SK-N-SH (cell line): ENCODE data around the gene GSG1L. TPM values are rescaled to one million over a fixed set of nuclear protein-coding genes. Genes with fewer than 3 reads are reported as not detected.

Source experiments
- CTCF ChIA-PET: fragments of 300-600, 350-600 bp; formaldehyde crosslinking; extraction: SDS; loops from one replicate; lab custom pipeline; 2021; lab: Yijun Ruan, JAX
- POLR2A ChIA-PET: fragments of 350-600 bp; sonication (Branson Sonifier 250); formaldehyde crosslinking; extraction: SDS; loops from one replicate; lab custom pipeline; 2020; ENCODE audit warnings: antibody characterized with exemption, inconsistent platforms; lab: Yijun Ruan, JAX
- DNase-seq: peaks from one replicate; pipeline ENCODE4 v3.0.0; 2012
- H2AFZ ChIP-seq: fragments of 200-600 bp; sonication (generic); 2 replicates; pipeline ENCODE4 v1.8.1; 2016; ENCODE audit warnings: antibody characterized with exemption, mild to moderate bottlenecking, low read depth
- H3F3A ChIP-seq: fragments of 200-600 bp; sonication (generic); replicated peaks from 2 replicates; pipeline ENCODE3; 2016; ENCODE audit warnings: antibody characterized with exemption, mild to moderate bottlenecking; ENCODE audit not compliant: insufficient read depth
- H3K27ac ChIP-seq, 2 experiments: fragments of 200-500 bp in 1 of 2; fragments of 200-600 bp in 1 of 2; sonication (Bioruptor generic) in 1 of 2; sonication (generic), shearing (Covaris generic) in 1 of 2; 2 replicates each; pipeline versions ENCODE4 v1.5.1 to v1.6.1; 2014 to 2016; ENCODE audit warnings: low read depth in 2 of 2, inconsistent platforms in 1 of 2, low read length in 1 of 2, mild to moderate bottlenecking in 1 of 2, mixed read lengths in 1 of 2
- H3K27me3 ChIP-seq: fragments of 200-600 bp; sonication (generic), shearing (Covaris generic); 2 replicates; pipeline ENCODE4 v1.6.1; 2016; ENCODE audit warnings: mixed run types; ENCODE audit not compliant: insufficient read depth
- H3K36me3 ChIP-seq, 2 experiments: fragments of 200-500 bp in 1 of 2; fragments of 200-600 bp in 1 of 2; sonication (Bioruptor generic) in 1 of 2; sonication (generic) in 1 of 2; replicated peaks in 1 of 2; 2 replicates each; pipeline versions ENCODE3 to v1.5.1; 2014 to 2016; ENCODE audit warnings: low read length in 1 of 2, mild to moderate bottlenecking in 1 of 2; ENCODE audit not compliant: insufficient read depth in 2 of 2, control insufficient read depth in 1 of 2
- H3K4me1 ChIP-seq, 2 experiments: fragments of 200-500 bp in 1 of 2; fragments of 200-600 bp in 1 of 2; sonication (Bioruptor generic) in 1 of 2; sonication (generic), shearing (Covaris generic) in 1 of 2; 2 replicates each; pipeline versions ENCODE4 v1.5.1 to v1.6.1; 2014 to 2016; ENCODE audit warnings: low read depth in 1 of 2, low read length in 1 of 2, mixed run types in 1 of 2; ENCODE audit not compliant: insufficient read depth in 2 of 2, control insufficient read depth in 1 of 2
- H3K4me2 ChIP-seq: fragments of 200-600 bp; sonication (generic), shearing (Covaris generic); 2 replicates; pipeline ENCODE4 v1.6.1; 2017; ENCODE audit warnings: mixed run types
- H3K4me3 ChIP-seq, 2 experiments: fragments of 200-500 bp in 1 of 2; fragments of 200-600 bp in 1 of 2; sonication (Bioruptor generic) in 1 of 2; sonication (generic), shearing (Covaris generic) in 1 of 2; 2 replicates each; pipeline versions ENCODE4 v1.5.1 to v1.8.1; 2014 to 2016; ENCODE audit warnings: low read depth in 2 of 2, inconsistent platforms in 1 of 2, low read length in 1 of 2, mild to moderate bottlenecking in 1 of 2, mixed read lengths in 1 of 2, moderate library complexity in 1 of 2
- H3K79me2 ChIP-seq: fragments of 200-600 bp; sonication (generic); 2 replicates; pipeline ENCODE4 v1.8.1; 2017; ENCODE audit warnings: mild to moderate bottlenecking; ENCODE audit not compliant: insufficient read depth
- H3K9ac ChIP-seq: fragments of 200-600 bp; sonication (generic); 2 replicates; pipeline ENCODE4 v1.6.1; 2017; ENCODE audit warnings: mixed run types
- H3K9me2 ChIP-seq: fragments of 200-600 bp; sonication (generic); 2 replicates; pipeline ENCODE4 v1.6.1; 2017; ENCODE audit warnings: mixed run types
- H3K9me3 ChIP-seq: fragments of 200-600 bp; sonication (generic); 2 replicates; pipeline ENCODE4 v1.6.1; 2017; ENCODE audit warnings: mixed run types, mild to moderate bottlenecking, moderate library complexity
- H4K20me1 ChIP-seq: fragments of 200-600 bp; sonication (generic); 2 replicates; pipeline ENCODE4 v1.6.1; 2017; ENCODE audit warnings: mild to moderate bottlenecking, mixed run types; ENCODE audit not compliant: insufficient read depth
- CHD2 ChIP-seq: fragments of 150-350 bp; IDR thresholded peaks from 2 replicates; pipeline ENCODE4 v1.6.1; 2018; ENCODE audit warnings: low read length; ENCODE audit not compliant: partially characterized antibody
- CTCF ChIP-seq: fragments of 200-600 bp; sonication (generic); IDR thresholded peaks from 2 replicates; pipeline ENCODE4 v1.6.1; 2017; ENCODE audit warnings: antibody characterized with exemption, mild to moderate bottlenecking, moderate library complexity
- ELF1 ChIP-seq: IDR thresholded peaks from 2 replicates; pipeline ENCODE4 v1.4.0; 2012
- EZH2phosphoT487 ChIP-seq: fragments of 200-600 bp; sonication (generic); IDR thresholded peaks from 2 replicates; pipeline ENCODE4 v1.6.1; 2017; ENCODE audit warnings: low read depth, mixed run types, mild to moderate bottlenecking, antibody characterized with exemption, moderate library complexity, borderline replicate concordance
- GABPA ChIP-seq: IDR thresholded peaks from 2 replicates; pipeline ENCODE4 v1.4.0; 2012; ENCODE audit warnings: low read depth, mild to moderate bottlenecking
- IRF3 ChIP-seq: fragments of 150-350 bp; IDR thresholded peaks from 2 replicates; pipeline ENCODE4 v1.6.1; 2016; ENCODE audit warnings: mild to moderate bottlenecking, low read depth, low read length
- MAX ChIP-seq: IDR thresholded peaks from 2 replicates; pipeline ENCODE4 v1.4.0; 2012; ENCODE audit warnings: low read depth
- MXI1 ChIP-seq: IDR thresholded peaks from 2 replicates; pipeline ENCODE4 v1.6.1; 2012; ENCODE audit warnings: mild to moderate bottlenecking, low read depth, low read length, improper control_type of control experiment
- NFIC ChIP-seq: IDR thresholded peaks from 2 replicates; pipeline ENCODE4 v1.4.0; 2012; ENCODE audit warnings: borderline replicate concordance
- RCOR1 ChIP-seq: fragments of 150-350 bp; IDR thresholded peaks from 2 replicates; pipeline ENCODE4 v1.6.1; 2017; ENCODE audit warnings: antibody characterized with exemption, low read length
- REST ChIP-seq: IDR thresholded peaks from 2 replicates; pipeline ENCODE4 v1.6.1; 2012; ENCODE audit warnings: mild to moderate bottlenecking, low read depth, low read length, moderate library complexity
- RXRA ChIP-seq: IDR thresholded peaks from 2 replicates; pipeline ENCODE4 v1.4.0; 2012; ENCODE audit warnings: low read depth, mild to moderate bottlenecking, borderline replicate concordance
- SIN3A ChIP-seq: IDR thresholded peaks from 2 replicates; pipeline ENCODE4 v1.6.1; 2012; ENCODE audit warnings: low read depth, mild to moderate bottlenecking, low read length, moderate library complexity, borderline replicate concordance
- TCF12 ChIP-seq: IDR thresholded peaks from 2 replicates; pipeline ENCODE4 v1.4.0; 2012
- TEAD4 ChIP-seq: IDR thresholded peaks from 2 replicates; pipeline ENCODE4 v1.4.0; 2012; ENCODE audit warnings: mild to moderate bottlenecking, borderline replicate concordance; ENCODE audit not compliant: insufficient read depth
- USF1 ChIP-seq: IDR thresholded peaks from 2 replicates; pipeline ENCODE4 v1.4.0; 2012; ENCODE audit warnings: low read depth, borderline replicate concordance
- ZBTB33 ChIP-seq: IDR thresholded peaks from 2 replicates; pipeline ENCODE4 v1.4.0; 2012; ENCODE audit warnings: low read depth, borderline replicate concordance
- WGBS: methylation state at CpG from one replicate; pipeline ENCODE4 v1.1.6; 2017; ENCODE audit warnings: low lambda C conversion rate; 5-methylcytosine and 5-hydroxymethylcytosine counted together
- polyA plus RNA-seq, 3 experiments: library from polyadenylated mRNA; depleted of rRNA; stranded (reverse); fragments of >200 nt; gene quantifications; 2 replicates each; pipeline ENCODE4 v1.2.3, GENCODE V29; 2012

Gene GSG1L
- polyA plus RNA-seq, 1 of the 3 experiments (the other 2 are of a cell fraction), result not detected

- Histone ChIP-seq H3K9me2 (no peaks in the 10 kb centered on the region), H4K20me1 (no peaks in the 10 kb centered on the region), H3K4me3 (no peak overlapping the region), H3K9me3 (no peaks in the 10 kb centered on the region), H3F3A (no peaks in the 10 kb centered on the region), H3K9ac (no peak overlapping the region), H3K79me2 (no peaks in the 10 kb centered on the region)
- WGBS, result 73% methylated on average over 1 of the region's 1 CpG
- POLR2A ChIA-PET, result no interaction called here
- CTCF ChIA-PET, result interaction anchor here (1.4 kb wide), 1 partner anchor 26 kb away, joined by 7 read pairs; no protein-coding TSS in a partner anchor
- TF ChIP-seq RXRA, result no peak
- TF ChIP-seq TEAD4, result no peak
- no peak for TF ChIP-seq ZBTB33
- no peak for TF ChIP-seq MAX
- TF ChIP-seq REST, result no peak
- no peak for TF ChIP-seq IRF3
- TF ChIP-seq, all 33 proteins: peak for 0
- DNase-seq, result no peak
- no peaks in the 10 kb centered on the region for H3K27me3 ChIP-seq
- peaks cover 3 to 27% of the 10 kb centered on the region in 2 experiments for H3K36me3 ChIP-seq
- no peak overlapping the region for H3K27ac ChIP-seq
- H2AFZ ChIP-seq, result no peak overlapping the region
- H3K4me2 ChIP-seq, result no peak overlapping the region
- no peaks in the 10 kb centered on the region for H3K4me1 ChIP-seq
These were observed 310.0 kb downstream of the GSG1L start for GRCh38 chr16:27753563-27753962.

GRCh38 chr16:27752241-27752640, 311.3 kb downstream of the GSG1L start:
- no peaks in the 10 kb centered on the region for H3K79me2 ChIP-seq
- H3K27me3 ChIP-seq, result no peaks in the 10 kb centered on the region
- peaks cover 3 to 22% of the 10 kb centered on the region in 2 experiments for H3K36me3 ChIP-seq
- ChIA-PET POLR2A (no interaction called here), CTCF (interaction anchor here (0.9 kb wide), 1 partner anchor 108 kb away, joined by 3 read pairs; no protein-coding TSS in a partner anchor)
- no peak overlapping the region for H3K27ac ChIP-seq
- H2AFZ ChIP-seq, result no peak overlapping the region
- DNase-seq, result no peak
- no peaks in the 10 kb centered on the region for H3K9me3 ChIP-seq
- no peak overlapping the region for H3K4me3 ChIP-seq
- no peaks in the 10 kb centered on the region for H4K20me1 ChIP-seq
- no peaks in the 10 kb centered on the region for H3K4me1 ChIP-seq
- H3F3A ChIP-seq, result no peaks in the 10 kb centered on the region
- H3K9me2 ChIP-seq, result no peaks in the 10 kb centered on the region
- WGBS, result 93% methylated on average over 3 of the region's 4 CpGs
- H3K4me2 ChIP-seq, result no peak overlapping the region
- H3K9ac ChIP-seq, result no peak overlapping the region
- TF ChIP-seq SIN3A (no peak), RCOR1 (no peak), EZH2phosphoT487 (no peak), RXRA (no peak), CHD2 (no peak), ELF1 (no peak), MXI1 (no peak), USF1 (no peak), GABPA (no peak), TCF12 (no peak), NFIC (no peak), CTCF (no peak)
